Measurements from ENCODE around the gene IGF1R.

DNA sequence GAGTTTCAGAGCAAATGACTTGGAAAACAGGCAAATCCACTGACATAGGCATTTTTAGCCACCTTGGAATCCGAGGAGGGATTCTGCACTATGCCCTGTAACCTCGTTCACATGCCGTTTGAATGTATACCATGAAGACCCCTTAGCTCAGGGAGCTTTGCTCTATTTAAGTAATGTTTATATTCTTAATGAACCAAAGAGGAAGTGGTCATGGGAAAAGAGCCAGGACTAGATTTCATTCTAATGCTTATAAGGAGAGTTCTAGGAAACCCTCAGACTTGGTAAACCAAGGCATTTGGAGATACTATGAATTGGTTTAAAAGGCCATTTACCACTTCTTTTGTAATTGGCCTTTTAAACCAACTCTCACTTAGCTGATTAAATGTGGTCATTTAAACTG lies 178.9 kb downstream of the IGF1R start:
- TF ChIP-seq ZBTB21 (CRISPR knock-in tag; IDR thresholded peaks at IDR 0.05; ENCODE audit: borderline replicate concordance) (no peak), CTCF (IDR thresholded peaks at IDR 0.05) (no peak), STAT6 (CRISPR knock-in tag; conservative IDR thresholded peaks at IDR 0.05; ENCODE audit: low read depth) (no peak), ZNF423 (CRISPR knock-in tag; IDR thresholded peaks at IDR 0.05) (no peak), KAT7 (CRISPR knock-in tag; IDR thresholded peaks at IDR 0.05; ENCODE audit: borderline replicate concordance) (no peak), ATF1 (CRISPR knock-in tag; IDR thresholded peaks at IDR 0.05) (no peak), CREB1 (CRISPR knock-in tag; IDR thresholded peaks at IDR 0.05) (no peak), TEAD4 (CRISPR knock-in tag; IDR thresholded peaks at IDR 0.05) (no peak), NR3C1 (CRISPR knock-in tag; conservative IDR thresholded peaks at IDR 0.05; ENCODE audit: low read depth) (no peak), ELF4 (CRISPR knock-in tag; IDR thresholded peaks at IDR 0.05; ENCODE audit: low read depth) (no peak), TP53 (CRISPR knock-in tag; IDR thresholded peaks at IDR 0.05) (no peak)
- TF ChIP-seq, protein P1, sequence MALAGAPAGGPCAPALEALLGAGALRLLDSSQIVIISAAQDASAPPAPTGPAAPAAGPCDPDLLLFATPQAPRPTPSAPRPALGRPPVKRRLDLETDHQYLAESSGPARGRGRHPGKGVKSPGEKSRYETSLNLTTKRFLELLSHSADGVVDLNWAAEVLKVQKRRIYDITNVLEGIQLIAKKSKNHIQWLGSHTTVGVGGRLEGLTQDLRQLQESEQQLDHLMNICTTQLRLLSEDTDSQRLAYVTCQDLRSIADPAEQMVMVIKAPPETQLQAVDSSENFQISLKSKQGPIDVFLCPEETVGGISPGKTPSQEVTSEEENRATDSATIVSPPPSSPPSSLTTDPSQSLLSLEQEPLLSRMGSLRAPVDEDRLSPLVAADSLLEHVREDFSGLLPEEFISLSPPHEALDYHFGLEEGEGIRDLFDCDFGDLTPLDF (CRISPR knock-in tag; IDR thresholded peaks at IDR 0.05), result no peak
- TF ChIP-seq, protein P2, sequence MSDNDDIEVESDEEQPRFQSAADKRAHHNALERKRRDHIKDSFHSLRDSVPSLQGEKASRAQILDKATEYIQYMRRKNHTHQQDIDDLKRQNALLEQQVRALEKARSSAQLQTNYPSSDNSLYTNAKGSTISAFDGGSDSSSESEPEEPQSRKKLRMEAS (CRISPR knock-in tag; IDR thresholded peaks at IDR 0.05), result no peak
- TF ChIP-seq, protein P3, sequence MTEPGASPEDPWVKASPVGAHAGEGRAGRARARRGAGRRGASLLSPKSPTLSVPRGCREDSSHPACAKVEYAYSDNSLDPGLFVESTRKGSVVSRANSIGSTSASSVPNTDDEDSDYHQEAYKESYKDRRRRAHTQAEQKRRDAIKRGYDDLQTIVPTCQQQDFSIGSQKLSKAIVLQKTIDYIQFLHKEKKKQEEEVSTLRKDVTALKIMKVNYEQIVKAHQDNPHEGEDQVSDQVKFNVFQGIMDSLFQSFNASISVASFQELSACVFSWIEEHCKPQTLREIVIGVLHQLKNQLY (CRISPR knock-in tag; IDR thresholded peaks at IDR 0.05), result no peak

All from WTC11 (cell line).